Activated T-cell treated with anti-CD3 and anti-CD28 coated beads, Interleukin-2, amount 50 U/mL, for 4 hours (primary cell): ENCODE results near the gene FFAR4. TPM values are rescaled to one million over a fixed set of nuclear protein-coding genes. Genes with fewer than 3 reads are reported as not detected.
A peak's percentile ranks its signal among the peaks of the same experiment; 100 is the strongest.

ENCODE experiments used
- ATAC-seq, 2 donors: fragments of 200-7000 bp; cut with Tn5 transposase; one replicate each; pipeline ENCODE4 v1.10.0; 2021
- DNase-seq: peaks from one replicate; pipeline ENCODE4 v3.0.0-alpha.2; 2020
- H3K27me3 Mint-ChIP-seq: one replicate; pipeline ENCODE4 v1.8.0; 2021; ENCODE audit warnings: low read depth, mixed read lengths
- H3K36me3 Mint-ChIP-seq: one replicate; pipeline ENCODE4 v1.8.0; 2022; ENCODE audit warnings: mixed read lengths; ENCODE audit not compliant: insufficient read depth
- H3K4me1 Mint-ChIP-seq: one replicate; pipeline ENCODE4 v1.8.0; 2021; ENCODE audit warnings: low read depth, mixed read lengths
- H3K4me3 Mint-ChIP-seq: one replicate; pipeline ENCODE4 v1.8.0; 2021; ENCODE audit warnings: mild to moderate bottlenecking, moderate library complexity, mixed read lengths
- H3K9me3 Mint-ChIP-seq: one replicate; pipeline ENCODE4 v1.8.0; 2021; ENCODE audit warnings: mixed read lengths
- total RNA-seq, 3 donors: library from RNA; stranded (reverse); gene quantifications; one replicate each; pipeline ENCODE4 v1.2.1, GENCODE V29; 2021

Gene FFAR4
- total RNA-seq, 3 donors from 2014 or later: not detected

DNA sequence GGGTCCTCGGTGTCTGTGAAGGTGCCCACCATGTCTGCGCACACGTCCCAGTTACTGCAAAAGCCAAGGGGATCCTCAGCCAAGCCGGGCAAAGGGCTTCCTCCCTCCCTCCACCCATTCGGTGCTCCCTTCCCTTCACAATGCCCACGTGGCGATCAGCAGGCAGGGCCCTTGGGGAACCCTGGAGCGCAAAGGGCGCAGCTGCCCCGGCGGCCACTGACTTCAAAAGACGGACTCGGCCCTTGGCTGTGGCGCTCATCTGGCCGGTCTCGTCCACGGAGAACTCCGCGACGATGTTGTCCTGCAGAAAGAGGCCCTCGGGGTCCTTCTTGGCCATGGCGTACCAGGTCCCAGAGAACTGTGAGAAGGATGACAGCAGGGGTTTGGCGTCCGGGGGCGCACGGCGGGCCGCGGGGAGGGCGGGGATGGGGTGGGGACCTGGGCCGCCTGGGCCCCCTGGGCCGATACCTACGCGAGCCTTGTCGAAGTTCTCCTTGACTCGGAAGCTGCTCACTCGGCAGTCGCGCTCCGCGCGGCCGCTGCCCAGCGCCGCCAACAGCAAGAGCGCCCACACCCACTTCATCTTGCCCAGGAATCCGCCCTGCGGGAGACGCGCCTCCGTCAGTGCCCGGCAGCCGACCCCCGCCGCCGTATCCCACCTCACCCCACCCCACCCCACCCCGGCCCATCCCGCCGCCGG lies 34.1 kb downstream of the FFAR4 start:
- Mint-ChIP-seq H3K27me3 (peaks cover 39% of the 10 kb centered on the region), H3K4me3 (no peak overlapping the region), H3K9me3 (no peaks in the 10 kb centered on the region), H3K36me3 (no peaks in the 10 kb centered on the region), H3K4me1 (no peaks in the 10 kb centered on the region)
- no peak for ATAC-seq
- DNase-seq: no peak

DNA sequence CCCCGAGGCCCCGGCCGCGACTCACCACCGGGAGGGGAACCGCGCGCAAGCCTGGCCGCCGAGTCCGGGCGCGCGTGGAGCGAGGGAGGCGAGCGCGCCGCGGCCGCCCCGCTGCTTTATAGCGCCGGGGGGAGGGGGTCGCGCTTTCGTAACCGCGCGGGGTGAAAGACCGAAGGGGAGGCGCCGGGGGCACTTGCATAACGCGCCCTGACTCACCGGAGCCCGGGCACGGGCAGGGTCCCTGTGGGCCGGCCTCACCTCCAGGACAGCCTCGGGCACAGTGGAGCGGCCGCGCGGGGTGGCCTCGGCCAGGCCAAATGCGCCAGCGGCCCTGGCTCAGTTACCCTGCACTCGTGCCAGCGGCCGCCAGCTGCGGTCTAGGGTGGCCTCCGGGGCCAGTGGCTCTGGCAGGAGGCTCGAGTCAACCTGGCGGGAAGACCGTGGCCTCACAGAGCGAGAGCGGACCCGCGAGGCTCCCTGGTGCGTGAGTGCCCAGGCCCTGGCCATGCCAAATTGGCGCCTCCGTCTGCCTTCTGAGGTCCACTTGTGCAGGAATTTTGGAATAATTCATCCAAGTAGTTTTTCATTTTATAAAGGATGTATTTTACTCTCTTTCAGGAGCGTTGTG lies 34.8 kb downstream of the FFAR4 start, which contains the start of gene RBP4:
RBP4 (minus strand) TSS at position 90 of the 628 bp plus-strand sequence. CDS start 207 bp downstream, outside the sequence.
- Mint-ChIP-seq H3K27me3 (peaks cover 45% of the 10 kb centered on the region), H3K4me1 (no peaks in the 10 kb centered on the region)
- ATAC-seq: peak in 1 of 2 donors; percentile 30

DNA sequence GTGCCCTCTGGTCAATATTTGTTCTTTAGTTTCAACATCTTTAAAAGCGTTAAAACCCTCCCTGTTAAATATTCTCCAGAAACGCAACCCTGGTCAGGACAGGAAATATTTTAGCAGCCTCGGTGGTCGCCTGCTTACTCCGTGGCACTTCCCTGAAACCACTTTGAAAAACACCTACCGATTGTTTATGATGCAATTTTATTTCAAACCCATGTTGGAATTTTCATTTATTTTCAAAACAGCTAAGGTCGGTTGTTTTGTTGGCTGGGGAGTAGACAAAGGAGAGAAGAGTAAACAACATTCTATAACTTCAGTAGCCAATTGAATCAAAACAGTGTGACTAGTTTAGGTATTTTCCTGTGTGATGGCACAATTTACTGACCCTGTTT lies 35.3 kb downstream of the FFAR4 start:
- peaks cover 45% of the 10 kb centered on the region for H3K27me3 Mint-ChIP-seq
- H3K4me3 Mint-ChIP-seq: no peak overlapping the region
- DNase-seq (no peak), ATAC-seq (no peak)
- H3K9me3 Mint-ChIP-seq: no peaks in the 10 kb centered on the region
- H3K36me3 Mint-ChIP-seq: no peaks in the 10 kb centered on the region
- no peaks in the 10 kb centered on the region for H3K4me1 Mint-ChIP-seq

More for the DNA sequence above, 34.8 kb downstream of the FFAR4 start, which contains the start of gene RBP4:
- no peak for DNase-seq
- H3K9me3 Mint-ChIP-seq: no peaks in the 10 kb centered on the region
- no peaks in the 10 kb centered on the region for H3K36me3 Mint-ChIP-seq
- H3K4me3 Mint-ChIP-seq: no peak within 1 kb of the TSS

DNA sequence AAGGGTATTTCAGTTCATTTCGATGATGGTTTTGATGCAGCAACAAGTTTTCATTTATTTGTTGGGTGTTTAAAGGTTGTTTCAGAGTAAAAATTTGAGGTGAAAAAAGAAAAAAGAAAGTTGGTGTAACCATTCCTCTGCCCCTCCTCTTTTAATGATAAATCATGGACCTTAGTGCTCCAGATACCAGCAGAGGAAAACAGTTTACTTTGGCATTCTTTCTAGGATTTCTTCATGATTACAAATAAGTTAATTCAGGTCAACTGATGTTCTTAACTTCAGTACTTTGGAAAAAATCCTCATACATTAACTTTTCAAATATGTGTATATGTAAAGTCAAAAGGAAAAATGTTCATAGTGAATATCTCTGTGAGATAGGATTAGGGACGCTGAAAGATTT lies 36.6 kb downstream of the FFAR4 start:
- H3K4me3 Mint-ChIP-seq: no peak overlapping the region
- H3K27me3 Mint-ChIP-seq: peaks cover 44% of the 10 kb centered on the region

DNA sequence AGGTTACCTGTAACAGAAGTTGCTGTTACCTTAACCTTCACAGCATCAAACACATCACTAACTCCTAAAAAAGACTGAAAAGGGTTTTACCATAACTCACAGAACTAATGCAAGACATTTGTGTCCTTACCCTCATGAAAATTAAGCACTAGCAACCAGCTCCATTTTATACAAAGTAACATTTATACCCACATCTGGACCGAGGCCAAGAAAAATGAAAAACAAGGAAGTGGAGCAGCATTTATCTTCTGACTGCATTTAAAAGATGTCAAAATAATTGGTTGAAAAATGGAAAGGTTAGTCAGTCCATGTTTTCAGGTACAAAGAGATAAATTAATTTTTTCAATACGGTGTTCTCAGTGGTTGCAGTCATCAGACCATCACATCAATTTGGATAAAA lies 37.7 kb downstream of the FFAR4 start:
- Mint-ChIP-seq H3K4me1 (no peaks in the 10 kb centered on the region), H3K27me3 (peaks cover 43% of the 10 kb centered on the region), H3K36me3 (no peaks in the 10 kb centered on the region)

More for the DNA sequence above, 36.6 kb downstream of the FFAR4 start:
- peaks cover 3% of the 10 kb centered on the region for H3K9me3 Mint-ChIP-seq
- H3K4me1 Mint-ChIP-seq: no peaks in the 10 kb centered on the region
- DNase-seq (no peak), ATAC-seq (no peak)
- no peaks in the 10 kb centered on the region for H3K36me3 Mint-ChIP-seq

DNA sequence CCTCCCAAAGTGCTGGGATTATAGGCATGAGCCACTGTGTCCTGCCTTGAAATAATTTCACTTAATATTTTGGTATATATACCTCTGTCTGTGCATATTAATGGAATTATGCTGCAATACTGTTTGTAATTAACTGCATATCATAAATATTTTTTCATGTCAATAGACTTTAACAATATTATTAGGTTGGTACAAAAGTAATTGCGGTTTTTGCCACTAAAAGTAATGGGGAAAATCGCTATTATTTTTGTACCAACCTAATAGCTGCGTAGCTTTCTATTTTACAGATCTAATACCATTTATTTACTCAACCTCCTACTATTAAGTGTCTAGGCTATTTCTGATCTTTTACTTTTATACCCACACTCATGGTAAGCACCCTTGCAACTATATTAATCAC lies 42.0 kb downstream of the FFAR4 start:
- ATAC-seq: no peak
- Mint-ChIP-seq H3K36me3 (no peaks in the 10 kb centered on the region), H3K9me3 (peaks cover 3% of the 10 kb centered on the region), H3K27me3 (peaks cover 19% of the 10 kb centered on the region), H3K4me1 (no peaks in the 10 kb centered on the region), H3K4me3 (no peak overlapping the region)
- DNase-seq: no peak

More for the DNA sequence above, 37.7 kb downstream of the FFAR4 start:
- Mint-ChIP-seq H3K9me3 (peaks cover 3% of the 10 kb centered on the region), H3K4me3 (no peak overlapping the region)
- DNase-seq: no peak
- no peak for ATAC-seq

DNA sequence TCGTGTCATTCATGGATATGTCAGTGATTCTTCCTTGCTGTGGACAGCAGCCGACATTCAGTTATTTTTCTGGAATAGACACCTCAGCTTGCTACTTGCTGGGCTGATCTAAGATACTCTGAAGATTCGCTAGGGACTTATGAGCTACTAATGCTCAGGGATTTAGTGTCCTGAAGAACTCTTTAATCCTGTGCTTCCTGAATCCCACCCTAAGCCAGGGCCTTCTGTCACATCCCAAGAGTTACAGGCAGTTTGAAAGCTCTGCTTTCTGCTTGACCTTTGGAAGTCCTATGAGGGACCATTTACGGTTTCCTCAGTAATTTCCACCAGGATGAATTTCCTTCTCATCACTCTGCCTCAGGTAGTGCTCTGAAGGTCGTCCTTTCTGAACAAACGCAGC lies 45.8 kb downstream of the FFAR4 start, which contains the start of gene PDE6C:
PDE6C (plus strand) TSS at position 227 of the 400 bp plus-strand sequence. CDS start 189 bp downstream, outside the sequence.
- no peak for ATAC-seq
- DNase-seq: no peak
- Mint-ChIP-seq H3K36me3 (no peaks in the 10 kb centered on the region), H3K4me1 (no peaks in the 10 kb centered on the region), H3K4me3 (no peak within 1 kb of the TSS), H3K9me3 (peaks cover under 1% of the 10 kb centered on the region), H3K27me3 (peaks cover 11% of the 10 kb centered on the region)

DNA sequence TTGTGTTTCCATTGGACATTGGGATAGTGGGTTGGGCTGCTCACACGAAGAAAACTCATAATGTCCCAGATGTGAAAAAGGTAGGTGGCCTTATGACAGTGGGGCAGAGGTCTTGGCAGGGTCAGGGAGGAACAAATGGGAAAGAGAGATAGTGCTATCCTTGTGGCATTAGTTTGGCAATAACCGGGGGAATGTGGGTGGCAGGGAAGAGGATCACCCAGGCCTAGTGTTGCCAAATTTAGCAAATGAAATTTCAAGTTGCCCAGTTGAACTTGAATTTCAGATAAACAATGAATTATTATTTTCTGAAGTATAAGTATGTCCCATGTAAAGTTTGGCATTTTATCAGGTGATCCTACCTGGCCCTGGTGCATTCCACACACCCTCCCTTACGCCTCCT lies 46.7 kb downstream of the FFAR4 start:
- ATAC-seq: no peak
- Mint-ChIP-seq H3K9me3 (no peaks in the 10 kb centered on the region), H3K36me3 (no peaks in the 10 kb centered on the region), H3K4me3 (no peak overlapping the region), H3K4me1 (no peaks in the 10 kb centered on the region), H3K27me3 (peaks cover 11% of the 10 kb centered on the region)
- DNase-seq: no peak

DNA sequence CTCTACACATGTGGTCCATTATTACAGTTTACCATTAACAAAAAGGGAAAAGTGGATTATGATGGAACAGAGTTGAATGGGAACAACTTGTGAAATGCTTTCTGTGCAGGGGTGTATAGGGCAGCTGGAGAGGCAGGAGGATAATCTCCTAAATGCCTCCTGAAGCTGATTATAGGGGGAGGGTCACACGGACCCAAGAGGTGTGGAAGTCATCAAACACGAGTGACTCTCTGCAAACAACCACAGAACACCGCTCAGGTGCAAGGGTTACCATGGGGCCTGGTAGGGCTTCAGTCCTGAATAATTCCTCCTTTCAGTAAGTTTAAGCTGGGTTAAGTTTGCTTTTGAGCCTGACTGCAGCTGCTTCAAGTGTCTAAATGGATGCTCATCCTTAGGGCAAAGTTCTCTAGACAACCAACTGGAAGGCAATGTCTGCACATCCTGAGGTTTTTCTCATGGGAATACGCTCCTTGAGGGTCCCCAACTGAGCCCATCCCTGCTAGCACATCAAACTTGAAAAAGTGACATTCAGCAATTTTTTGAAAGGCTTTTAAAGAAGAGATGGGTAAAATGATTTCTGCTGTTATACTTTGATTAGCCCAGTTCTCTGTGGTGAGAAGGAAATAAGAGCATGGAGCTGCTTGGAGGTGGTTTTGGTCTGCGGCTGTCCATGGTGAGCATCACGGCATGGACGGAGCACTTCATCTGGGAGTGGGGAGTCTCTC lies 47.8 kb downstream of the FFAR4 start:
- Mint-ChIP-seq H3K36me3 (no peaks in the 10 kb centered on the region), H3K27me3 (peaks cover 12% of the 10 kb centered on the region), H3K4me1 (no peaks in the 10 kb centered on the region), H3K9me3 (no peaks in the 10 kb centered on the region), H3K4me3 (no peak overlapping the region)
- no peak for ATAC-seq
- DNase-seq: no peak

DNA sequence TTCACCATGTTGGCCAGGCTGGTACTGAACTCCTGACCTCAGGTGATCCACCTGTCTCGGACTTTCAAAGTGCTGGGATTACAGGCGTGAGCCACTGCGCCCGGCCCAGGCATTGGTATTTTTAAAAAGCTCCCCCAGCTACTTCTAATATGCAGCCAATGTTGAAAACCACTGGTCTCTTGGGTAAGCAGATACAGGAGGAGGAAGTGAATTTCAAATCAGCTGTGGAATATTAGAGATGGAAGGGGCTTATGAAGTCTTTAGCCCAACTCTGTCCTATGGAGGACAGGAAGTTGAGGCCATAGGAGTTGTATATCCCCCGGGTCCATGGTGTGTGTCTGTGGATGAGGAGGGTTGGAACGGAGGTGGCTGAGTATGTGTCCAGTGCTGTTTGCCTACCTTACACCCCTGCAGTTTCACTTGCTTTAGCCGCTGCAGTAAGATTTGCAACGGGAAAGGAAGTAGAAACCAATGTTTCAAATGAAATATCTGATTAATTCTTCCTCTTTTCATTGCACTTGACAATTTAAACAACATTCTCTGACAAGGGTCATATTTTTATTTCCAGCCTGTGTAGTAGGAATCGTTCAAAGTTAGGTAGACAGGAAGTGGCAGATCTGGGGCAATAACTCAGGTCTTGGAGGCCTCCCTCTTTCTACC lies 49.2 kb downstream of the FFAR4 start:
- Mint-ChIP-seq H3K9me3 (no peaks in the 10 kb centered on the region), H3K36me3 (no peaks in the 10 kb centered on the region), H3K4me3 (no peak overlapping the region), H3K27me3 (peaks cover 10% of the 10 kb centered on the region), H3K4me1 (no peaks in the 10 kb centered on the region)
- DNase-seq (no peak), ATAC-seq (no peak)

DNA sequence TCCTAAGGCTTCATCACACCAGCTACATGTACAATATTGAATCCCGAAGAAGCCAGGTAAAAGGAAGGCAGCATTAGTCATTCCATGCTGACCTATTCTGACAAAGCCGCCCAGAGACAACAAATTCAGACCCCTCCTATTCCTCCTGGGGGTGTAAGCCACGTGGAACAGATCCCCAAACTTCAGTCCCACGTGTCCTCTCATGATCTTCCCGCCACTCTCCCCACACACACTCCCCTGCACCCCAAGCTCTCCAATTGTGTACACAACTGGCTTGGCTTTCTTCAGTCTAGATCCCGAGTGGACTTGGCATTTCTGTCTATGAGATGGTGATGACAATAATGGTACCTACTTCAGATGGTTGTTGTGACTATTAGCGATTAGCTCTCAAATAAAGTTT lies 54.5 kb downstream of the FFAR4 start:
- Mint-ChIP-seq H3K27me3 (peaks cover 6% of the 10 kb centered on the region), H3K4me3 (no peak overlapping the region), H3K36me3 (no peaks in the 10 kb centered on the region), H3K4me1 (no peaks in the 10 kb centered on the region), H3K9me3 (no peaks in the 10 kb centered on the region)
- DNase-seq (no peak), ATAC-seq (no peak)

DNA sequence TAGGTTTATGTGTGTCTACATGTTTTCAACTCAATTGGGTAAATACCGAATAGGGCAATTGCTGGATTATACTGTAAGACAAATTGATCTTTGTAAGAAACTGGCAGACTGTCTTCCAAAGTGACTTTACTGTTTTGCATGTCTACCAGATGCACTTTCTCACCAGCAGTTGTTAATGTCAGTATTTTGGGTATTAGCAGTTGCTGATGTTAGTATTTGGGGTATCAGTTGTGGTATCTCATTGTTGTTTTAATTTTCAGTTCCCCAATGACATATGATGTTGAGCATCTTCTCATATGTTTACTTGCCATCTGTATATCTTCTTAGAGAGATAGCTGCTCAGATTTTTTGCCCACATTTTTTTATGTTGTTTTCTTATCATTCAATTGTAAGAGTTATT lies 56.5 kb downstream of the FFAR4 start:
- no peak overlapping the region for H3K4me3 Mint-ChIP-seq
- no peak for DNase-seq
- no peak for ATAC-seq
- no peaks in the 10 kb centered on the region for H3K36me3 Mint-ChIP-seq
- H3K4me1 Mint-ChIP-seq: no peaks in the 10 kb centered on the region
- peaks cover 8% of the 10 kb centered on the region for H3K27me3 Mint-ChIP-seq
- H3K9me3 Mint-ChIP-seq: no peaks in the 10 kb centered on the region

DNA sequence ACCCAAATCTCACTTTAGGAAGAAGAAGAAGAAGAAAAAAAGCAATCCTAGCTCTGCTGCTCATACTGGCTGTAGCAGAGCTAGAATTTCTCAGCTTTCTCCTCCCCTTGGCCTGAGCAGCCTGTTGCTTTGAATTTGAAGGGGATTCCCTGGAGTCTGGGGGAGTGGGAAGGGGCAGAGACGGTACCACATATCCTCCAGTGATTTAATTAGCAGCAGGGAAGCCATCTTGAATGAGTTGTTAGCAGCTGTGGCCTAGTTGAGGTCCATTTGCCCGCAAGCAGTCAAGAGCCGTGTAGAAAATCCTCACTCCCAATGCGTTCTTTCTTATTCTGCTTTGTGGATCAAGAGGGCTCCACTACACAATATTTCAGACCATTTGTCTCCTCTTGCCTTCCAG lies 62.4 kb downstream of the FFAR4 start:
- Mint-ChIP-seq H3K27me3 (peaks cover 10% of the 10 kb centered on the region), H3K4me3 (no peak overlapping the region), H3K36me3 (no peaks in the 10 kb centered on the region), H3K9me3 (no peaks in the 10 kb centered on the region), H3K4me1 (no peaks in the 10 kb centered on the region)
- ATAC-seq (no peak), DNase-seq (no peak)

DNA sequence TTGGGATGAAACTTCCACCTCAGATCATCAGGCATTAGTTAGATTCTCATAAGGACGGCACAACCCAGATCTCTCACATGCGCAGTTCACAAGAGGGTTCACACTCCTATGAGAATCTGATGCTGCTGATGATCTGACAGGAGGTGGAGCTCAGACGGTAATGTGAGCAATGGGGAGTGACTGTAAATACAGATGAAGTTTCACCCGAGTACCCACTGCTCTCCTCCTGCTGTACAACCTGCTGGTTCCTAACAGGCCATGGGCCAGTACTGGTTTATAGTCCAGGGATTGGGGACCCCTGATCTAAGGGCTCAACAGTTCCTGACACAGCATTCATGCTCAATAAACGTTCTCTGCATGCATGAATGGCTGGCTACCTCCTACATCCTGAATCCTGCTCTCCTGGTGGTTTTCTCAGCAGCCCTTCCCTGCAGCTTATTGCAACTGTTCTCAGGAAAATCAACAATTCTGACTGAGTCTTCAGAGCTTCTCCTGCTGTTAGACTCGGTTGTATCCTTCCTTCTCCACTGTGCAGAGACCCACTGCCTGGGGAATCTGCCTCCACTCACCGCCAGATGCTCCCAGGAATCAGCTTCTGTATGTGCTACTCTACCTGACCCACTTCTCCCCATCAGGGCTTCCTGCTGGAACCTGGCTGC lies 63.3 kb downstream of the FFAR4 start:
- Mint-ChIP-seq H3K36me3 (no peaks in the 10 kb centered on the region), H3K4me3 (no peak overlapping the region), H3K27me3 (peaks cover 10% of the 10 kb centered on the region), H3K9me3 (no peaks in the 10 kb centered on the region), H3K4me1 (no peaks in the 10 kb centered on the region)
- no peak for DNase-seq
- no peak for ATAC-seq
